Measurements from ENCODE around the gene GLIS1. TPM values are rescaled to one million over a fixed set of nuclear protein-coding genes. Genes with fewer than 3 reads are reported as not detected.

Gene GLIS1
- total RNA-seq, 2 donors from 2014 or later = 0.16 TPM; not detected in 1

DNA sequence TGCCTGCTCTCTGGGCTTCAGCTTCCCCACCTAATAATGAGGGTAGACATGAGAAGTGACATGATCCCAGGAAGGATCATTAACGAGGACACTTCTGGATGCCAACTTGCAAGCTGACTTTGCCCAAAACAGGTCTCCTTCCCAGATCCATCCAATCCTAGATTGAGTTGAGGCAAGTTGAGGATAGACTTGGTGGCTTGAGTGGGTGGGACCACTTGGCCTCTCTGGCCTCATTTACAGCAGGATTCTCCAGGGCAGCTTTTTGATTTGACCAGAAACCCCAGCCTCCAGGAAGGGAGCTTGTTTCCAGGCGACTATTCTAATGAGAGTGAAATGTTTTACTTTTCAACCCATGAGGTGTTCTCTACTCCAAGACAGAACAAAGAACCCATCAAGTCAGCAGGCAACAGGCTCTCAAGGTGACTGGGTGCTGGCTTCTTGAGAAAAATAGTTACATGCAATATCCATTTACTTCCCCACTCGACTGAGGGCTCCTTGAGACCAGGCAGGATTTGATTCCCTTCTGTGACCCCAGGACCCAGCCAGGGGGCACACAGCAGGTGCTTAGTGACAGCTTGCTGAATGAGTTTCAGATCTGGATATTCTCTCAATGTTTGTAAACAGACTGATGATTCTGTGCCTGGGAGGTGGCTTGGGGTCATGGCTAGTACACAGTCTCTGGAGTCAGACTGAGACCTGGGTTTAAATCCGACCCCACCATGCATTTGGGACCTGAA, 151.5 kb downstream of the GLIS1 start:
- Histone ChIP-seq H3K36me3 (no peaks in the 10 kb centered on the region), H3K4me3 (no peak overlapping the region), H3K27me3 (no peaks in the 10 kb centered on the region), H3K27ac (no peak overlapping the region), H3K4me1 (no peaks in the 10 kb centered on the region), H3K9me3 (no peaks in the 10 kb centered on the region), H3K9ac (ENCODE audit: low read depth in 2 of 2, low read length in 2 of 2) (no peak overlapping the region)
- intact Hi-C loops (cut with DNase I) = no loop called here
- DNase-seq = no peak
- TF ChIP-seq, protein P1, sequence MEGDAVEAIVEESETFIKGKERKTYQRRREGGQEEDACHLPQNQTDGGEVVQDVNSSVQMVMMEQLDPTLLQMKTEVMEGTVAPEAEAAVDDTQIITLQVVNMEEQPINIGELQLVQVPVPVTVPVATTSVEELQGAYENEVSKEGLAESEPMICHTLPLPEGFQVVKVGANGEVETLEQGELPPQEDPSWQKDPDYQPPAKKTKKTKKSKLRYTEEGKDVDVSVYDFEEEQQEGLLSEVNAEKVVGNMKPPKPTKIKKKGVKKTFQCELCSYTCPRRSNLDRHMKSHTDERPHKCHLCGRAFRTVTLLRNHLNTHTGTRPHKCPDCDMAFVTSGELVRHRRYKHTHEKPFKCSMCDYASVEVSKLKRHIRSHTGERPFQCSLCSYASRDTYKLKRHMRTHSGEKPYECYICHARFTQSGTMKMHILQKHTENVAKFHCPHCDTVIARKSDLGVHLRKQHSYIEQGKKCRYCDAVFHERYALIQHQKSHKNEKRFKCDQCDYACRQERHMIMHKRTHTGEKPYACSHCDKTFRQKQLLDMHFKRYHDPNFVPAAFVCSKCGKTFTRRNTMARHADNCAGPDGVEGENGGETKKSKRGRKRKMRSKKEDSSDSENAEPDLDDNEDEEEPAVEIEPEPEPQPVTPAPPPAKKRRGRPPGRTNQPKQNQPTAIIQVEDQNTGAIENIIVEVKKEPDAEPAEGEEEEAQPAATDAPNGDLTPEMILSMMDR (IDR thresholded peaks at IDR 0.05) = no peak

DNA sequence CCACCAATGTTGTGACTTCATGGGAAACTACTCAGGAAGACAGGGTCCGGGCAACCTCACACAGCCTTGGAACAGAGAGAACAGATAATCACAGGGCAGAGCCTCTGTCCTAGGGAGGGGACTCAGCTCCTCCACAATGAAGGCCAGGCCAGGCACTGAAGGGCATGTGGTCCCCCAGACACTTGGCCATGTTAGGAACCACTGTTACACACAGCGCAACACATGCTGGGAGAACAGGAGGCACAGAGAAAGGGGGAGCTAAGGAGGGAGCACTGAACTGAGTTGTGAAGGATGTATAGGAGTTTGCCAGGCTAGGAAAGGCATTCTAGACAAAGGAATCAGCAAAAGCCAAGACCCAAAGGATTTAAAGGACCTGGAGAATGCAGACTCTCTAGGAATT, 152.2 kb downstream of the GLIS1 start:
- H3K27ac ChIP-seq = no peak overlapping the region
- no peaks in the 10 kb centered on the region for H3K4me1 ChIP-seq
- H3K9me3 ChIP-seq = no peaks in the 10 kb centered on the region
- no peaks in the 10 kb centered on the region for H3K36me3 ChIP-seq
- H3K9ac ChIP-seq (ENCODE audit: low read depth in 2 of 2, low read length in 2 of 2) = no peak overlapping the region
- DNase-seq = no peak
- TF ChIP-seq, protein P1 (IDR thresholded peaks at IDR 0.05) = no peak
- intact Hi-C loops (cut with DNase I) = no loop called here
- no peaks in the 10 kb centered on the region for H3K27me3 ChIP-seq
- H3K4me3 ChIP-seq = no peak overlapping the region

DNA sequence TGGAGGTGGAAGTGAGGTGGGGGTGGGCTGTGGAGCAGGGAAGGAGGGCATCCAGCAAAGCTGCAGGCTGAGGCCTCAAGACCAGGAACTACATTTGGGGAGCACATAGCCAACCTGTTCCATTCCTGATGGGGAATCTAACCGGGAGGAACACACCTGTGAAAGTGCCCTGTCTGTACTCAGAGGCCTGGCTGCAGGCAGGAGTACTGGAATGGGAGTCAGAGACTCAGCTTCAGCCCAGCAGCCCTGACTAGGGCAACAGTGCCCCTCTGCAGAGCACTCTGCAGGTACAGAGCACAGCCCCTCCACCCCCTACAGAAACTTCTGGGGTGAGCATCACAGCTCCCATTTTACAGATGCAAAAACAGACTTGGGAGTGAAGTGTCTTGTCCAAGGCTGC, 153.4 kb downstream of the GLIS1 start:
- Histone ChIP-seq H3K27me3 (no peaks in the 10 kb centered on the region), H3K36me3 (no peaks in the 10 kb centered on the region), H3K27ac (no peak overlapping the region), H3K4me1 (no peaks in the 10 kb centered on the region), H3K9ac (ENCODE audit: low read depth in 2 of 2, low read length in 2 of 2) (no peak overlapping the region), H3K4me3 (no peak overlapping the region), H3K9me3 (no peaks in the 10 kb centered on the region)
- intact Hi-C loops (cut with DNase I) = no loop called here
- DNase-seq = no peak
- TF ChIP-seq, protein P1 (IDR thresholded peaks at IDR 0.05) = no peak

DNA sequence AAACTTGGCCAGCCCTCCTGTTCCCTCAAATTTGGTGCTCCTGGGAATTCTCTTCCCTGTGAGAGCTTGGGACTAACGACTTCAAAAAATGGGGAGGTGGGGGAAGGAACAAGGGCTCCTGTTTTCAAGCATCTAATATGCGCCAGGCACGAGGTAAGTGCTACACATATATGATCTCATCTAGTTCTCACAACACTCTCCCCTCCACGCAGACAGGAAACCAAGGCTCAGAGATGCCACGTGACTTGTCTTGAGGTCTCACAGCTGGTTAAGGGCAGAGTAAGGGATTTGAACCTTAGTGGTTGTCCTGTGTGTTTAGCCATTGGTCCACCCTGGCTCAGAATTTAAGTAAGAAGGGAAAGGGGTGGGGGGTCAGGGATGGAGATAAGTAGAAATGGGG, 153.8 kb downstream of the GLIS1 start:
- no peak overlapping the region for H3K27ac ChIP-seq
- intact Hi-C loops (cut with DNase I) = no loop called here
- H3K4me1 ChIP-seq = no peaks in the 10 kb centered on the region
- TF ChIP-seq, protein P1 (IDR thresholded peaks at IDR 0.05) = no peak
- no peak overlapping the region for H3K4me3 ChIP-seq
- DNase-seq = no peak
- no peak overlapping the region for H3K9ac ChIP-seq (ENCODE audit: low read depth in 2 of 2, low read length in 2 of 2)
- H3K9me3 ChIP-seq = no peaks in the 10 kb centered on the region
- H3K27me3 ChIP-seq = no peaks in the 10 kb centered on the region
- no peaks in the 10 kb centered on the region for H3K36me3 ChIP-seq

DNA sequence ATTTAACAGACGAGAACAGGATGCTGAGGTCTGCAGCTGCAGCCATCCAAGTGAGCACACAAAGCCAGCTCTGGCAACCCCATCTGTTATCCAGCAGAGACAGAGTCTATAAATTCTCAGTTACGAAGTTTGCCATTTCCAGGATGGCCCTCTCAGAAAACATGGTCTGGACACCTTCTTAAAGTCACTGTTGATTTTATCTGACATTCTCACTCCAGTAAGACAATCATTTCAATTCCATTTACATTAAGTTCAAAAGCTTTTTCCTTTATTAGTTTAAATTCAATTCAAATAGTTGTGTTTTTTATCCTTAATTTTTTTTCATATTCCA, 154.2 kb downstream of the GLIS1 start:
- H3K4me3 ChIP-seq = no peak overlapping the region
- no peak for DNase-seq

More for the DNA sequence above, 154.2 kb downstream of the GLIS1 start:
- no peaks in the 10 kb centered on the region for H3K9me3 ChIP-seq
- H3K27ac ChIP-seq = no peak overlapping the region
- no peaks in the 10 kb centered on the region for H3K36me3 ChIP-seq
- no peaks in the 10 kb centered on the region for H3K27me3 ChIP-seq
- H3K9ac ChIP-seq (ENCODE audit: low read depth in 2 of 2, low read length in 2 of 2) = no peak overlapping the region
- TF ChIP-seq, protein P1 (IDR thresholded peaks at IDR 0.05) = no peak
- no peaks in the 10 kb centered on the region for H3K4me1 ChIP-seq
- intact Hi-C loops (cut with DNase I) = no loop called here
